ENCODE measurements around the gene PCDHGA2. TPM values are rescaled to one million over a fixed set of nuclear protein-coding genes. Genes with fewer than 3 reads are reported as not detected.
"Not testable (repeated sequence)": the region's sequence is repeated elsewhere in the genome, so short reads cannot be mapped to it uniquely, and the experiment has no call there.

Gene PCDHGA2
- polyA plus RNA-seq, 1 experiment: 6.7 TPM

GRCh38 chr5:141326088-141326854, 12.3 kb upstream of the PCDHGA2 start:
- no peak for DNase-seq (ENCODE audit: low read depth)
- Histone ChIP-seq H3K27me3 (ENCODE audit: control insufficient read depth, insufficient read depth, low read length) (peaks cover 5% of the 10 kb centered on the region; the same call in 1 of the 2 replicates), H3K4me3 (ENCODE audit: low read depth, low read length) (peak overlapping the region; percentile 29), H3K36me3 (ENCODE audit: control insufficient read depth, insufficient read depth, low read length) (no peaks in the 10 kb centered on the region)
- CTCF ChIA-PET: interaction anchor here (0.6 to 11.7 kb wide), 6 partner anchors 12 to 237 kb away, joined by 3 to 85 read pairs (median 6); partner anchors contain the start of genes PCDHGA10 and PCDHGA2
- POLR2A ChIA-PET: no interaction called here
- TF ChIP-seq CTCF (IDR thresholded peaks at IDR 0.05; ENCODE audit: insufficient read depth, low read depth, low read length): peak; percentile 79

GRCh38 chr5:141328231-141328630, 10.3 kb upstream of the PCDHGA2 start:
- POLR2A ChIA-PET: interaction anchor here (1.9 kb wide), 1 partner anchor 8 kb away, joined by 4 read pairs; the partner anchor contains the start of gene TAF7
- Histone ChIP-seq H3K36me3 (ENCODE audit: control insufficient read depth, insufficient read depth, low read length) (no peaks in the 10 kb centered on the region), H3K4me3 (ENCODE audit: low read depth, low read length) (no peak overlapping the region), H3K27me3 (ENCODE audit: control insufficient read depth, insufficient read depth, low read length) (peaks cover 5% of the 10 kb centered on the region; the same call in 1 of the 2 replicates)
- no peak for TF ChIP-seq CTCF (IDR thresholded peaks at IDR 0.05; ENCODE audit: insufficient read depth, low read depth, low read length)
- CTCF ChIA-PET: interaction anchor here (0.6 to 11.7 kb wide), 12 partner anchors 9 to 253 kb away, joined by 3 to 85 read pairs (median 4); partner anchors contain the start of genes PCDHB16, PCDHGA12, PCDHGA2 and PCDHGA5
- no peak for DNase-seq (ENCODE audit: low read depth)

- no peak for DNase-seq (ENCODE audit: low read depth)
- POLR2A ChIA-PET: interaction anchor here (0.6 to 0.7 kb wide), 2 partner anchors 10 to 227 kb away, joined by 3 to 14 read pairs; partner anchors contain the start of gene TAF7
- peaks cover 5% of the 10 kb centered on the region; the same call in 1 of the 2 replicates for H3K27me3 ChIP-seq (ENCODE audit: control insufficient read depth, insufficient read depth, low read length)
- CTCF ChIA-PET: interaction anchor here (0.6 to 11.7 kb wide), 18 partner anchors 8 to 236 kb away, joined by 3 to 85 read pairs (median 7); partner anchors contain the start of genes PCDHB6, PCDHGA10, PCDHGA2 and PCDHGA3
- TF ChIP-seq CTCF (IDR thresholded peaks at IDR 0.05; ENCODE audit: insufficient read depth, low read depth, low read length): peak; percentile 75
- peak within 1 kb of the TSS; percentile 44 for H3K4me3 ChIP-seq (ENCODE audit: low read depth, low read length)
- H3K36me3 ChIP-seq (ENCODE audit: control insufficient read depth, insufficient read depth, low read length): no peaks in the 10 kb centered on the region
Measured at GRCh38 chr5:141330299-141331080, 8.1 kb upstream of the PCDHGA2 start, which contains the start of gene PCDHGA1. Gene PCDHGA1, plus strand, starts transcription at chr5:141330514.

GRCh38 chr5:141332571-141332970, 6.0 kb upstream of the PCDHGA2 start:
- H3K36me3 ChIP-seq (ENCODE audit: control insufficient read depth, insufficient read depth, low read length); DNase-seq (ENCODE audit: low read depth); H3K27me3 ChIP-seq (ENCODE audit: control insufficient read depth, insufficient read depth, low read length); H3K4me3 ChIP-seq (ENCODE audit: low read depth, low read length); POLR2A ChIA-PET: not testable (repeated sequence)
- CTCF ChIA-PET: interaction anchor here (0.6 to 2.2 kb wide), 4 partner anchors 11 to 231 kb away, joined by 3 to 12 read pairs (median 4); partner anchors contain the start of genes PCDHGA3 and PCDHGB6

GRCh38 chr5:141340781-141341354, 2.3 kb downstream of the PCDHGA2 start:
- POLR2A ChIA-PET; DNase-seq (ENCODE audit: low read depth); H3K27me3 ChIP-seq (ENCODE audit: control insufficient read depth, insufficient read depth, low read length); H3K36me3 ChIP-seq (ENCODE audit: control insufficient read depth, insufficient read depth, low read length); H3K4me3 ChIP-seq (ENCODE audit: low read depth, low read length): not testable (repeated sequence)
- CTCF ChIA-PET: interaction anchor here (1.3 to 2.1 kb wide), 2 partner anchors 10 to 21 kb away, joined by 3 to 4 read pairs; partner anchors contain the start of gene TAF7
